Trophoblast cell (in vitro differentiated cells and primary cell): Measurements from ENCODE around the gene NELFA.

Source experiments
- DNase-seq, 2 donors: peaks; one replicate each; pipeline ENCODE4 v3.0.0-alpha.2; 2016
- H2AFZ ChIP-seq: 2 replicates; pipeline ENCODE4 v1.6.1; 2013; ENCODE audit warnings: low read length, moderate library complexity, mild to moderate bottlenecking; ENCODE audit not compliant: insufficient read depth, poor library complexity
- H2AK5ac ChIP-seq: 2 replicates; pipeline ENCODE4 v1.6.1; 2013; ENCODE audit warnings: mild to moderate bottlenecking, low read length
- H2BK120ac ChIP-seq: 2 replicates; pipeline ENCODE4 v1.6.1; 2013; ENCODE audit warnings: low read length, mild to moderate bottlenecking, moderate library complexity; ENCODE audit not compliant: insufficient read depth, poor library complexity
- H2BK12ac ChIP-seq: 2 replicates; pipeline ENCODE4 v1.6.1; 2013; ENCODE audit warnings: mild to moderate bottlenecking, low read length, moderate library complexity
- H2BK5ac ChIP-seq: 2 replicates; pipeline ENCODE4 v1.6.1; 2013; ENCODE audit warnings: low read length, low read depth, moderate library complexity, mild to moderate bottlenecking; ENCODE audit not compliant: poor library complexity
- H3K14ac ChIP-seq: 2 replicates; pipeline ENCODE4 v1.6.1; 2013; ENCODE audit warnings: mild to moderate bottlenecking, low read length
- H3K18ac ChIP-seq: 2 replicates; pipeline ENCODE4 v1.6.1; 2013; ENCODE audit warnings: mild to moderate bottlenecking, low read length
- H3K23ac ChIP-seq: 2 replicates; pipeline ENCODE4 v1.6.1; 2013; ENCODE audit warnings: low read length
- H3K27ac ChIP-seq: 2 replicates; pipeline ENCODE4 v1.5.1; 2013; ENCODE audit warnings: low read depth, mild to moderate bottlenecking, inconsistent platforms, low read length, moderate library complexity
- H3K27me3 ChIP-seq: 2 replicates; pipeline ENCODE4 v1.6.1; 2013; ENCODE audit warnings: inconsistent platforms, mild to moderate bottlenecking, low read length, moderate library complexity; ENCODE audit not compliant: insufficient read depth
- H3K36me3 ChIP-seq, 2 experiments: 1 replicate in 1 of 2; 2 replicates in 1 of 2; pipeline ENCODE4 v1.6.1; 2013; ENCODE audit warnings: low read length in 2 of 2, mild to moderate bottlenecking in 2 of 2, moderate library complexity in 1 of 2; ENCODE audit not compliant: insufficient read depth in 2 of 2, control insufficient read depth in 1 of 2
- H3K4ac ChIP-seq: 2 replicates; pipeline ENCODE4 v1.6.1; 2013; ENCODE audit warnings: low read depth, mild to moderate bottlenecking, low read length, moderate library complexity
- H3K4me1 ChIP-seq, 2 experiments: 1 replicate in 1 of 2; 2 replicates in 1 of 2; pipeline ENCODE4 v1.6.1; 2013; ENCODE audit warnings: low read length in 2 of 2, mild to moderate bottlenecking in 2 of 2, moderate library complexity in 1 of 2; ENCODE audit not compliant: insufficient read depth in 2 of 2, control insufficient read depth in 1 of 2
- H3K4me2 ChIP-seq: 2 replicates; pipeline ENCODE4 v1.6.1; 2013; ENCODE audit warnings: inconsistent platforms, mild to moderate bottlenecking, low read length, moderate library complexity
- H3K4me3 ChIP-seq: 2 replicates; pipeline ENCODE4 v1.5.1; 2013; ENCODE audit warnings: mild to moderate bottlenecking, low read depth, low read length, inconsistent platforms
- H3K79me1 ChIP-seq: one replicate; pipeline ENCODE4 v1.6.1; 2013; ENCODE audit warnings: low read length
- H3K79me2 ChIP-seq: 2 replicates; pipeline ENCODE4 v1.6.1; 2013; ENCODE audit warnings: low read length, mild to moderate bottlenecking; ENCODE audit not compliant: control insufficient read depth, insufficient read depth, poor library complexity
- H3K9ac ChIP-seq: 2 replicates; pipeline ENCODE4 v1.6.1; 2013; ENCODE audit warnings: mild to moderate bottlenecking, low read length
- H3K9me3 ChIP-seq: 2 replicates; pipeline ENCODE4 v1.6.1; 2013; ENCODE audit warnings: low read depth, mild to moderate bottlenecking, control low read depth, inconsistent platforms, low read length; ENCODE audit not compliant: insufficient read depth
- H4K12ac ChIP-seq: 2 replicates; pipeline ENCODE4 v1.6.1; 2013; ENCODE audit warnings: low read depth, mild to moderate bottlenecking, low read length, moderate library complexity
- H4K8ac ChIP-seq: 2 replicates; pipeline ENCODE4 v1.6.1; 2013; ENCODE audit warnings: low read depth, mild to moderate bottlenecking, low read length, moderate library complexity
- H4K91ac ChIP-seq: one replicate; pipeline ENCODE4 v1.6.1; 2013; ENCODE audit warnings: low read depth, mild to moderate bottlenecking, low read length, moderate library complexity
- WGBS: extraction: QIAGEN DNeasy Blood & Tissue Kit; methylation state at CpG from one replicate; pipeline ENCODE4 v1.1.7; 2013; ENCODE audit warnings: missing lambda C conversion rate; ENCODE audit not compliant: insufficient read length, insufficient coverage; ENCODE audit errors: extremely low coverage; 5-methylcytosine and 5-hydroxymethylcytosine counted together

The NELFA gene

GRCh38 chr4:1978226-1978625 is 30.5 kb downstream of the NELFA start:
- no CpG with 5 or more reads among the region's 13 CpGs for WGBS
- Histone ChIP-seq H2AK5ac (no peak overlapping the region), H4K91ac (no peak overlapping the region), H2BK12ac (no peak overlapping the region), H3K36me3 (peaks cover 75 to 83% of the 10 kb centered on the region in 2 experiments), H3K79me1 (no peaks in the 10 kb centered on the region), H3K4me2 (no peak overlapping the region), H3K9ac (no peak overlapping the region), H4K8ac (no peak overlapping the region), H4K12ac (no peak overlapping the region), H3K23ac (no peak overlapping the region), H3K27ac (no peak overlapping the region), H3K14ac (no peak overlapping the region), H3K79me2 (no peaks in the 10 kb centered on the region), H3K9me3 (peaks cover under 1% of the 10 kb centered on the region), H2AFZ (no peak overlapping the region), H3K4ac (no peak overlapping the region), H3K4me1 (no peaks in the 10 kb centered on the region), H3K18ac (no peak overlapping the region), H2BK5ac (no peak overlapping the region), H3K4me3 (no peak overlapping the region), H2BK120ac (no peak overlapping the region), H3K27me3 (no peaks in the 10 kb centered on the region)
- no peak for DNase-seq

- Histone ChIP-seq H3K27me3 (no peaks in the 10 kb centered on the region), H3K4ac (no peak overlapping the region), H3K79me1 (no peaks in the 10 kb centered on the region), H3K4me1 (no peaks in the 10 kb centered on the region), H4K12ac (no peak overlapping the region), H2BK120ac (no peak overlapping the region), H3K4me3 (no peak overlapping the region), H3K18ac (no peak overlapping the region), H3K9me3 (peaks cover 3% of the 10 kb centered on the region), H4K91ac (no peak overlapping the region), H3K4me2 (no peak overlapping the region), H4K8ac (no peak overlapping the region), H3K23ac (no peak overlapping the region), H3K9ac (no peak overlapping the region), H3K27ac (no peak overlapping the region), H2BK12ac (no peak overlapping the region), H2AFZ (no peak overlapping the region), H3K79me2 (no peaks in the 10 kb centered on the region), H3K14ac (no peak overlapping the region), H2BK5ac (no peak overlapping the region), H2AK5ac (no peak overlapping the region), H3K36me3 (peaks cover 69 to 75% of the 10 kb centered on the region in 2 experiments)
- DNase-seq, result no peak
- no CpG with 5 or more reads among the region's 35 CpGs for whole genome bisulfite sequencing
These were observed 32.1 kb downstream of the NELFA start for GRCh38 chr4:1976416-1977352.

DNA sequence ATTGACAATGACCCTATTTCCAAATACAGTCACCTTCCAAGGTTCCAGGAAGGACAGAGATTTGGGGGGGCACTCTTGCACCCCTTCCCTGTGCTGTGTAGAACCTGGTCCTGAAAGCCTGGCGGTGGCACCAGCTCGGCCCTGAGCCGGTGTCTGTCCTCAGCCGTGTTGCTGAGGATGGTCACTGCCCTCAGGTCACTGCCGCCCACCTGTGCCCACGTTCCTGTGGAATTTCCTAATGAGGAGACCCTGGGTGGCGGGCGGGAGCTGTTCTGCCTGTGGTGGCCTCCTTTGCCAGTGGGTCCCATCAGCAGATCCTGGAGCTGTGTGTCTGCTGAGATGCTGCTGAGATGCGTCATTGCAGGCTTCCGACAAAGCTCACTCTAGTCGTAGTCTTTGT is 32.9 kb downstream of the NELFA start:
- no peak overlapping the region for H3K14ac ChIP-seq
- no CpG with 5 or more reads among the region's 11 CpGs for WGBS
- H4K91ac ChIP-seq, result no peak overlapping the region
- no peak overlapping the region for H4K12ac ChIP-seq
- H3K4me1 ChIP-seq, result no peaks in the 10 kb centered on the region
- H2BK5ac ChIP-seq, result no peak overlapping the region
- H2BK120ac ChIP-seq, result no peak overlapping the region
- H3K9me3 ChIP-seq, result peaks cover 3% of the 10 kb centered on the region
- no peaks in the 10 kb centered on the region for H3K79me2 ChIP-seq
- H3K4ac ChIP-seq, result no peak overlapping the region
- H2BK12ac ChIP-seq, result no peak overlapping the region
- no peak overlapping the region for H3K4me3 ChIP-seq
- H2AFZ ChIP-seq, result no peak overlapping the region
- H3K4me2 ChIP-seq, result no peak overlapping the region
- peaks cover 66 to 73% of the 10 kb centered on the region in 2 experiments for H3K36me3 ChIP-seq
- H2AK5ac ChIP-seq, result no peak overlapping the region
- no peaks in the 10 kb centered on the region for H3K79me1 ChIP-seq
- no peak overlapping the region for H3K18ac ChIP-seq
- no peak overlapping the region for H3K9ac ChIP-seq
- no peak overlapping the region for H4K8ac ChIP-seq
- no peaks in the 10 kb centered on the region for H3K27me3 ChIP-seq
- H3K23ac ChIP-seq, result no peak overlapping the region
- no peak for DNase-seq
- no peak overlapping the region for H3K27ac ChIP-seq

DNA sequence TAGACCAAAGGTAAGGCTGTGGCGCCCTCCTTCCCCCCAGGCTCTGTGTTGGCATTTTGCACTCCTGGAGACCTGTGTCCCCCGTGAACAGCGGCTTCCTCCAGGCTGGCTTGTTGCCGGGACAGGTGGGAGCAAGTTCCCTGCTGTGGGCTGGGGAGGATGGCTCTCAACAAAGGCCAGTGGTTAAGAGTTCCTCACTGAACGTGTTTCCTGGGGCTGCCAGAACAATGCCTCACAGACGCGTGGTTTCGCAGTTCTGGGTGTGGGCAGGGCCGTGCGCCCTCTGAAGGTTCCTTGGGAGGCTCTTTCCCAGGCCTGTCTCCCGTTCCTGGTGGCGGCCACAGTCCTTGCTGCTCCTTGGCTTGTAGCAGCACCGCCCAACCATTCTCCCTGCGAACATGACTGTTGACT is 33.4 kb downstream of the NELFA start:
- no peak overlapping the region for H3K18ac ChIP-seq
- no peaks in the 10 kb centered on the region for H3K79me1 ChIP-seq
- no peak overlapping the region for H3K4ac ChIP-seq
- no peak overlapping the region for H2BK120ac ChIP-seq
- H3K9me3 ChIP-seq, result peaks cover 3% of the 10 kb centered on the region
- no peak overlapping the region for H3K14ac ChIP-seq
- peaks cover 64 to 72% of the 10 kb centered on the region in 2 experiments for H3K36me3 ChIP-seq
- WGBS, result no CpG with 5 or more reads among the region's 14 CpGs
- no peak for DNase-seq
- no peak overlapping the region for H4K12ac ChIP-seq
- H4K91ac ChIP-seq, result no peak overlapping the region
- no peak overlapping the region for H2AK5ac ChIP-seq
- no peak overlapping the region for H2AFZ ChIP-seq
- no peak overlapping the region for H3K4me2 ChIP-seq
- no peaks in the 10 kb centered on the region for H3K79me2 ChIP-seq
- H3K9ac ChIP-seq, result no peak overlapping the region
- H3K27me3 ChIP-seq, result no peaks in the 10 kb centered on the region
- no peak overlapping the region for H2BK12ac ChIP-seq
- H3K27ac ChIP-seq, result no peak overlapping the region
- H3K4me3 ChIP-seq, result no peak overlapping the region
- H4K8ac ChIP-seq, result no peak overlapping the region
- no peak overlapping the region for H2BK5ac ChIP-seq
- H3K23ac ChIP-seq, result no peak overlapping the region
- no peaks in the 10 kb centered on the region for H3K4me1 ChIP-seq
